NCI-H1417 (cell line): ENCODE results near the gene PRKG1.
"Not testable (repeated sequence)": the region's sequence is repeated elsewhere in the genome, so short reads cannot be mapped to it uniquely, and the experiment has no call there.

Source experiments
- DNase-seq, 3 experiments: peaks; one replicate each; lab custom pipeline; 2025; lab: John Stamatoyannopoulos, UW

Gene PRKG1

DNA sequence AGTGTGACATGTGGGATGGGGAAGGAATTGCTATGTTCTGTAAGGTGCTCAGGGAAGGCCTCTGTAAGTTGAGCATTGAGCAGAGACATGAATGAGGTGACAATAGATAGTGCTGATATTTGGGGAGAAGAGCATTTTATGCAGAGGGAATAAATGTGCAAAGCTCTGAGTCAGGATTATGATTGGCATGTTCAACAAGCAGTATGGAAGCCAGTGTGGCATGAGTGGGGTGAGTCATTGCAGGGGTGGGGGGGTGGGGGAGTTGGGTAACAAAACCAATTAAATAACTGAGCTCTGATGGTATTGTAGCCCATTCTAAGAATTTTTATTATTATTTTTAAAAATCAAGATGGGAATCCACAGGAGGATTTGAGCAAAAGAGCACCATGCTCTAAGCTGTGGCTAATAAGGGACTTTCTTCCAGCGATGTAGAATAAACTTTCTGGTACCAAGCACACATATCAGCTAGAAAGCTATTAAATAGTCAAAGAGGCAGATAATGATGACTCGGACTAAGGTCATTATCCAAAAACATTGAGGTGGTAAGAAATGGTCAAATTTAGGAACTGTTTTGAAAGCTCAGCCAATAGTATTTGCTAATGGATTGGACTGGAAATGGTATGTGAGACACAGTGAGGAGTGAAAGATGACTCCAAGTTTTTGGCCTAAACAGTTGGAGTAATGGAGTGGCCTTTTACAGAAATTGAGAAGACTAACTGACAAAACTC lies 96.4 kb downstream of the PRKG1 start:
- no peak for DNase-seq

- no peak for DNase-seq
Measured at GRCh38 chr10:51171946-51172345, 97.7 kb downstream of the PRKG1 start.

DNA sequence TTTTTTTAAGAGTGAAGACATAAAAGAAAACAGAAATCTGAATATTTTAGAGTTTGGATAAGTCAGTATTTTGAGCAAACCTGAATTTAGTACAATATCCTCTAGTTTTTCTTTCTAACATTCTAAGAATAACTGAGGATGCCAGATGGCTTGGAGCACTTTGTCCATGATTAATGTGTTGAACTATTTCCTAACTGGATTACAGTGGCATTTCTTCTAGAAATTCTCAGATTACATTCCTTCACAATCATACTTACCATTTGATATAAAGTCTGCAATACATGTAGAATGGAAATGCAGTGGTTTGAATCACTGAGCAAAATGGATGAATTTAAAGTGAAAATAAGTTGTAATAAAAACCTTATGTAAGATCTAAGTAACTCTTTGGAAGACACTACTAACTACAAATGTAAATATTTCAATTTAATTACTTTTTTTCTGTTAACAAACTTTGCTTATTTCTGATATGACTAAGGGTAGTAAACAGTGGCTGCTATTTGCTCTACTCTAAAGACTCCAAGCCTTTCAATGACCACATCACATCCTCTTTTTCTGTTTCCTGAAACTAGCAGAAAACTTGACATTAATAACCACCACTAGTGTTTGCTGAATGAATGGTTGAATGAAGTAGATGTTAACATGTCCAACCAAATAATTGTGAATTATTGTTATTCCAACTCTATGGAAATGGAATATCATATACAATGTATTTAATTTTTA lies 102.8 kb downstream of the PRKG1 start:
- DNase-seq: no peak

DNA sequence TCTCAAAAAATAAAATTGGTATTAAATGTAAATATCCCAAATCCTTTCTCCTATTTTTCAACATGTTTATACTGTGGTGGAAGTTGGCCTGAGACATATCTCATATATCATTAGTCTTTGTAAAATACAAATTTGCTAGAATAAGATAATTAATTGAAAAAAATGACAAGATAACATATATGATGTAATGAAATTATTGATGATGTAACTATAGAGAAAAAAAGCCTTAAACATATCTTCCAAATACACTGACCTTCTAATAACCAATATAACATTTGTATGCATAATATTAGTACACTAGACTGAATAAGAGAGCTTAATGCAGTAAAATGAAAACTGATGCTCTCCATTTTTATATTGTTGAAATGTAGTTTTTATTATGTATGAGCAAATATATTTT lies 104.3 kb downstream of the PRKG1 start:
- no peak for DNase-seq

- peak in 2 of 3 experiments; percentile 13 to 63 for DNase-seq
Measured at GRCh38 chr10:51180141-51180540, 105.9 kb downstream of the PRKG1 start.

DNA sequence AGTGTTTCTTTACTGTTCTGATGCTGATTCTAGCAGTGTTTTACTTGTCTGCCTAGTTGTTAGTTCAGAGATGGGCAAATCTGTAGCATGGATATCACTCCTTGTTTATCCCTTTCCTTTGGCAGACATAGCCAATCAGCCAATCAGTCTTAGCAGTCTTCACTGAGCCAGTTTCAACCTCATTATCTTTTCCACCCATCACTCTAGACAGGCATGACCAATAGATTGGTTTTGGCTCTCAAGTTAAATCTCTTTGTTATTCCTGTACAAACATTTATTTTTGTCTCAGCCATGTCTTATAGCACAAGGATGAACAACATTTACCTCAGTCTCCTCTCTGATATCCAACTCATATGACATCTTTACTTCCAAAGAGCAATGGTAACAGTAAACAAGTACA lies 109.5 kb downstream of the PRKG1 start:
- no peak for DNase-seq

DNA sequence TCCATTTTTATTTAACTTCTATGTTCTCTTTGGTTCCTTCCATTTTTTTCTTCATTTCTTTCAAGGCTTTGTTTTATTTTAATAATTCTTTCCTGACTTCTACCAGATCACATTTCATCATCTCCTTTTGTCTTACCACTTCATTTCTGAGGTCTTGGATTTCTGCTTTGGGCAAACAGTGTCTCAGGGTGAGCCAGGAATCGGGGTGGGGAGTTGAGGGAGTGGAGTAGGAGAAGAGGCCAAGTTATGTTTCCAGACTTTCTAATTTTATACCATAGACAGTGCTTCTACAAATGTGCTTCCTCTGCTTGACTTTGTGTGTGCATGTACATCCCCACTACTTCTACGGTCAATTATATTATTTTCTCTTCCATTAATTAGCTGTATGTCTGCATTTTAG lies 112.1 kb downstream of the PRKG1 start:
- DNase-seq: no peak

GRCh38 chr10:51188008-51188407 lies 113.7 kb downstream of the PRKG1 start:
- no peak for DNase-seq

DNA sequence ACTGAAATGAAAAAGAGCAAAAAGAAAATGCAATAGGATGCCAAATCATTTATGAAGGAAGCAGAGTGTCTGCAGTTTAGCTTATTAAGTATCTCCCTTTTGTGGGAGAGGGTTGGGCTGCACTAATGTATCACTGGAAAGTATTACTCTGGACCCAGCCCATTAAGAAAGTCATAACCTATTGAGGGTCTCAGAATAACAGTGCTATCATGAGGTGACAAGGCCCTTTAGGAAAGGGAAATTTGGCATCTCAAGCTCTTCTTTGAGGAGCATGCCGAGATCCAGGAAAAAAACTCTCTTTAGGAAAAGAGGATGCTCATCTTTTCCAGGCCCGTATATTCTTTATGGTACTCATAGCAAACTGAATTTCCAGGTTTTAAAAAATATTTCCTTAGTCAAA lies 114.6 kb downstream of the PRKG1 start:
- DNase-seq: no peak

- DNase-seq: no peak
Measured at GRCh38 chr10:51196508-51197175, 122.4 kb downstream of the PRKG1 start.

DNA sequence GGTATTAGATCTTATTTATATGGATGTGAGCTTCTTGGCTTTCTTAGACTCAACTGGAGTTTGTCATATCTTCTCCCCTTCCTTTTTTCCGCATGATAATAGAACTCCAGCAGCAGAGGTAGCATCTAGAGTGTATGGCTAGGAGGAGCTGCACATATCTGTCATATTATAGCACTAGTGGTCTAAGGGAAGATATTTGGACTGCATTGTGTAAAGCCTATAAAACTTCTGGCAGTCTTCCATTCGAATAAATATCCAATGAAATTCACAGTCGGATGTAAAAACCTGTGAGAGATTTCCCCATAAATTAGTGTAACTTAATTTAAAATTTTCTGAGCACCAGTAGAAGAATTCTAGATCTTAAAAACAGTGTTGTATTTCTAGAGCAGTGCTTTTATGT lies 123.9 kb downstream of the PRKG1 start:
- no peak for DNase-seq

GRCh38 chr10:51201947-51202346 lies 127.7 kb downstream of the PRKG1 start:
- DNase-seq: no peak

GRCh38 chr10:51203359-51203758 lies 129.1 kb downstream of the PRKG1 start:
- DNase-seq: no peak

DNA sequence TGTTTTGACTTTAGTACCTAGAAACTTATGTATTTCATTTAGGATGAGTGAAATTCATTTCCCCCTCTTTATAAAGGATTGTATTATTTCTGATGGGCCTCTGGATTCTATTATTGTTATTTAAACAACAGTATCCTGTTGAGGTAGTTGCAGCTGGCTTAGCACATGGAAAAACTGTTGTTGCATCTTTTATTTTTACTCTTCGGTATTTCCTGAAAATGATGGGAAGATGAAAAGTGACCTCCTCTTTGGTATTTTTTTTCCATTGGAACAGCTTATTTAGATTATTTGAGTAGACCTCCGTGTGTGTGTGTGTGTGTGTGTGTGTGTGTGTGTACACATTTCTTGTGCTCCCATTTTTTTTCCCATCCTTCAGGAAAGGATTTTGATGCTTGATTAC lies 129.8 kb downstream of the PRKG1 start:
- no peak for DNase-seq

GRCh38 chr10:51204701-51205100 lies 130.4 kb downstream of the PRKG1 start:
- no peak for DNase-seq

DNA sequence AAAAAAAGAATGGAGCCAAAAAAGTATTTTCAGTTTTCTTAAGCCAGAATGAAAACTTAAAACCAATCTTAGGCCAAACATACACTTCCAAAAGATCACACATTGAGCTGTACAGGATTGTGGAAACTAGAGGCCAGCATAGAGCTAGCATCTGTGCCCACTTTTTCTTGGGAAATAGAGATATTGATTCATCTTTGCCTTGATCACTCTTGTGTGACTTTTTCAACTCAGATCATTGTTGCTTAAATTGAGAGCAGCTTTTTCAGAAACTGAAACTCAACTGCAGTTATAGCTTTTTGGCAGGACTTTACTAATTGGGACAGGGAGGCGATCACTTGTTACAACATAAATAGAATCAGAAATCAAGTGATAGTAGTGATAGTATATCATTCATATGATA lies 132.2 kb downstream of the PRKG1 start:
- DNase-seq: no peak

DNA sequence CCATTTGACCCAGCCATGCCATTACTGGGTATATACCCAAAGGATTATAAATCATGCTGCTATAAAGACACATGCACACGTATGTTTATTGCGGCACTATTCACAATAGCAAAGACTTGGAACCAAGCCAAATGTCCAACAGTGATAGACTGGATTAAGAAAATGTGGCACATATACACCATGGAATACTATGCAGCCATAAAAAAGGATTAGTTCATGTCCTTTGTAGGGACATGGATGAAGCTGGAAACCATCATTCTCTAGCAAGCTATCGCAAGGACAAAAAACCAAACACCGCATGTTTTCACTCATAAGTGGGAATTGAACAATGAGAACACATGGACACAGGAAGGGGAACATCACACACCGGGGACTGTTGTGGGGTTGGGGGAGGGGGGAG lies 138.7 kb downstream of the PRKG1 start:
- DNase-seq: not testable (repeated sequence)

GRCh38 chr10:51214207-51215196 lies 140.2 kb downstream of the PRKG1 start:
- DNase-seq: peak in 1 of 3 experiments; percentile 68

- no peak for DNase-seq
Measured at GRCh38 chr10:51215951-51216834, 141.9 kb downstream of the PRKG1 start.

- DNase-seq: no peak
Measured at GRCh38 chr10:51217505-51217904, 143.2 kb downstream of the PRKG1 start.

DNA sequence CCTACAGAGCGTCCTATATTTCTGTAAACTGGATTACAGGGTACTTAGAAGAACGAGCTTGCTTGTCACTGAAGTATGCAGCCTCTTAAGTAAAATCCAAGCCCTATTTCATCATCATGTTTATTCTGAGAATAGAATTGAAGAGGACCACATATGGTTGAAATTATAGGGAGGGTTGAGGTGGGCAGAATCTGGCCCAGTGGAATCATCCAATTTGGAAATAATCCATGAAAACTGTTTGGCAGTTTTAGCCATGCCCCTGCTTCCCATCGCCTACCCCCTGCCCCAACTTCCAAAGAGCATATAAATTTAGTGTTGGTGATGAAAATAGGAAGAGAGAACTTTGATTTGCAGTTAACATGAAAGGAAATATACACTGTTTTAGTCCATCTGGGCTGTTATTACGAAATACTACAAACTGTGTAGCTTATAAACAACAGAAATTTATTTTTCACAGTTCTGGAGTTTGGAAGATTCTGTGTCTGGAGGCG lies 150.4 kb downstream of the PRKG1 start:
- DNase-seq: no peak
